ENCODE measurements around the gene DUSP7.

GRCh38 chr3:52065264-52065756 is 8.9 kb upstream of the DUSP7 start:
- TF ChIP-seq TARDBP (IDR thresholded peaks at IDR 0.05): no peak
- no peak for TF ChIP-seq FOXA1 (IDR thresholded peaks at IDR 0.05)
- TF ChIP-seq HDGF (IDR thresholded peaks at IDR 0.05; ENCODE audit: borderline replicate concordance): no peak
- TF ChIP-seq FOXM1 (IDR thresholded peaks at IDR 0.05; ENCODE audit: borderline replicate concordance): no peak
- TF ChIP-seq PKNOX1 (IDR thresholded peaks at IDR 0.05): no peak
- no peak for TF ChIP-seq ELF4 (IDR thresholded peaks at IDR 0.05)
- TF ChIP-seq NFRKB (IDR thresholded peaks at IDR 0.05): no peak
- TF ChIP-seq ARNT (IDR thresholded peaks at IDR 0.05): no peak
- no peak for TF ChIP-seq SP1 (IDR thresholded peaks at IDR 0.05)
- TF ChIP-seq BHLHE40 (IDR thresholded peaks at IDR 0.05; ENCODE audit: borderline replicate concordance): no peak
- TF ChIP-seq LEF1 (IDR thresholded peaks at IDR 0.05; ENCODE audit: borderline replicate concordance): no peak
- TF ChIP-seq SUZ12 (IDR thresholded peaks at IDR 0.05): no peak
- no peak for TF ChIP-seq FOXK2 (IDR thresholded peaks at IDR 0.05)
- no peak for TF ChIP-seq CTBP1 (IDR thresholded peaks at IDR 0.05; ENCODE audit: borderline replicate concordance)
